ENCODE measurements around the gene PTRHD1. TPM values are rescaled to one million over a fixed set of nuclear protein-coding genes. Genes with fewer than 3 reads are reported as not detected.
"Not testable (repeated sequence)": the region's sequence is repeated elsewhere in the genome, so short reads cannot be mapped to it uniquely, and the experiment has no call there.

PTRHD1 gene
- total and polyA plus RNA-seq, 2 donors (not counting 1 experiment from before 2014, with no cell fraction given) = 26.3 to 29.9 TPM

DNA sequence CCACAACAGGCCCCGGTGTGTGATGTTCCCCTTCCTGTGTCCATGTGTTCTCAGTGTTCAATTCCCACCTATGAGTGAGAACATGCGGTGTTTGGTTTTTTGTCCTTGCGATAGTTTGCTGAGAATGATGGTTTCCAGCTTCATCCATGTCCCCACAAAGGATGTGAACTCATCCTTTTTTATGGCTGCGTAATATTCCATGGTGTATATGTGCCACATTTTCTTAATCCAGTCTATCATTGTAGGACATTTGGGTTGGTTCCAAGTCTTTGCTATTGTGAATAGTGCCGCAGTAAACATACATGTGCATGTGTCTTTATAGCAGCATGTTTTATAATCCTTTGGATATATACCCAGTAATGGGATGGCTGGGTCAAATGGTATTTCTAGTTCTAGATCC is 7.3 kb upstream of the PTRHD1 start:
- not testable (repeated sequence) for H3K9me3 ChIP-seq (ENCODE audit: control insufficient read depth, insufficient read depth, low read depth, low read length); H3K4me1 ChIP-seq (ENCODE audit: control insufficient read depth, extremely low read depth, insufficient read depth, low read length); H3K27ac ChIP-seq (ENCODE audit: insufficient read depth, low read length); H4K20me1 ChIP-seq (ENCODE audit: control insufficient read depth, extremely low read depth, insufficient read depth, low read length); H2AFZ ChIP-seq (ENCODE audit: low read length); H3K4me2 ChIP-seq (ENCODE audit: extremely low read depth, insufficient read depth, low read length); H3K9ac ChIP-seq (ENCODE audit: insufficient read depth, low read length); DNase-seq (ENCODE audit: low read depth in 2 of 2); H3K27me3 ChIP-seq (ENCODE audit: control insufficient read depth, insufficient read depth, low read length); H3K36me3 ChIP-seq (ENCODE audit: control insufficient read depth, insufficient read depth, low read length); H3K4me3 ChIP-seq (replicated peaks in 1 of 4; ENCODE audit: control extremely low read depth in 1 of 4, insufficient read depth in 1 of 4, low read depth in 3 of 4, low read length in 4 of 4)
- H3K79me2 ChIP-seq (ENCODE audit: control insufficient read depth, insufficient read depth, low read length) = peaks cover 38% of the 10 kb centered on the region

DNA sequence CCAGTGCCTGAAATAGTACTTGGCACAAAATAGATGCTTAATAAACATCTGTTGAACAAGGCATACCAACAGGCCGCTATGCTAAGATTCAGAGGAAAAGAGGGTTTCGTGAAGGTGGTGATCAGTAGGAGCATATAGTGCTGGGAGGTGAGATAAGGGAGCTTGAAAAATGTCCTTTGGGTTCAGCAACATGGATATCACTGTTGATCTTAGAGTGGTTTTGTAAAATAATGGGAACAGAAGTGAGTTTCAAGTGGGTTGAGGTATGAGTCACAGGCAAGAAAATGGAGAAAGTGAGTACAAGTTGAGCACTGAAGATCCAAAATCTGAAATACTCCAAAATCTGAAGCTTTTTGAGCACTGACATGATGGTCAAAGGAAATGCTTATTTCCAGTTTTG is 4.5 kb upstream of the PTRHD1 start:
- Histone ChIP-seq H4K20me1 (ENCODE audit: control insufficient read depth, extremely low read depth, insufficient read depth, low read length) (no peaks in the 10 kb centered on the region), H3K4me1 (ENCODE audit: control insufficient read depth, extremely low read depth, insufficient read depth, low read length) (peaks cover 2% of the 10 kb centered on the region), H3K4me3 (replicated peaks in 1 of 4; ENCODE audit: control extremely low read depth in 1 of 4, insufficient read depth in 1 of 4, low read depth in 3 of 4, low read length in 4 of 4) (no peak overlapping the region), H3K27me3 (ENCODE audit: control insufficient read depth, insufficient read depth, low read length) (no peaks in the 10 kb centered on the region), H3K9ac (ENCODE audit: insufficient read depth, low read length) (no peak overlapping the region), H3K27ac (ENCODE audit: insufficient read depth, low read length) (no peak overlapping the region), H3K36me3 (ENCODE audit: control insufficient read depth, insufficient read depth, low read length) (peaks cover 3% of the 10 kb centered on the region), H3K9me3 (ENCODE audit: control insufficient read depth, insufficient read depth, low read depth, low read length) (no peaks in the 10 kb centered on the region), H2AFZ (ENCODE audit: low read length) (no peak overlapping the region), H3K79me2 (ENCODE audit: control insufficient read depth, insufficient read depth, low read length) (peaks cover 56% of the 10 kb centered on the region), H3K4me2 (ENCODE audit: extremely low read depth, insufficient read depth, low read length) (no peak overlapping the region)
- no peak for DNase-seq (ENCODE audit: low read depth in 2 of 2)
- no peak for TF ChIP-seq EZH2 (IDR thresholded peaks at IDR 0.05; ENCODE audit: low read length, missing control alignments)
- TF ChIP-seq, protein P1, sequence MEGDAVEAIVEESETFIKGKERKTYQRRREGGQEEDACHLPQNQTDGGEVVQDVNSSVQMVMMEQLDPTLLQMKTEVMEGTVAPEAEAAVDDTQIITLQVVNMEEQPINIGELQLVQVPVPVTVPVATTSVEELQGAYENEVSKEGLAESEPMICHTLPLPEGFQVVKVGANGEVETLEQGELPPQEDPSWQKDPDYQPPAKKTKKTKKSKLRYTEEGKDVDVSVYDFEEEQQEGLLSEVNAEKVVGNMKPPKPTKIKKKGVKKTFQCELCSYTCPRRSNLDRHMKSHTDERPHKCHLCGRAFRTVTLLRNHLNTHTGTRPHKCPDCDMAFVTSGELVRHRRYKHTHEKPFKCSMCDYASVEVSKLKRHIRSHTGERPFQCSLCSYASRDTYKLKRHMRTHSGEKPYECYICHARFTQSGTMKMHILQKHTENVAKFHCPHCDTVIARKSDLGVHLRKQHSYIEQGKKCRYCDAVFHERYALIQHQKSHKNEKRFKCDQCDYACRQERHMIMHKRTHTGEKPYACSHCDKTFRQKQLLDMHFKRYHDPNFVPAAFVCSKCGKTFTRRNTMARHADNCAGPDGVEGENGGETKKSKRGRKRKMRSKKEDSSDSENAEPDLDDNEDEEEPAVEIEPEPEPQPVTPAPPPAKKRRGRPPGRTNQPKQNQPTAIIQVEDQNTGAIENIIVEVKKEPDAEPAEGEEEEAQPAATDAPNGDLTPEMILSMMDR (conservative IDR thresholded peaks at IDR 0.05 in 1 of 2, IDR thresholded peaks at IDR 0.05 in 1 of 2; ENCODE audit: low read depth in 1 of 2, low read length in 2 of 2) = no peak

DNA sequence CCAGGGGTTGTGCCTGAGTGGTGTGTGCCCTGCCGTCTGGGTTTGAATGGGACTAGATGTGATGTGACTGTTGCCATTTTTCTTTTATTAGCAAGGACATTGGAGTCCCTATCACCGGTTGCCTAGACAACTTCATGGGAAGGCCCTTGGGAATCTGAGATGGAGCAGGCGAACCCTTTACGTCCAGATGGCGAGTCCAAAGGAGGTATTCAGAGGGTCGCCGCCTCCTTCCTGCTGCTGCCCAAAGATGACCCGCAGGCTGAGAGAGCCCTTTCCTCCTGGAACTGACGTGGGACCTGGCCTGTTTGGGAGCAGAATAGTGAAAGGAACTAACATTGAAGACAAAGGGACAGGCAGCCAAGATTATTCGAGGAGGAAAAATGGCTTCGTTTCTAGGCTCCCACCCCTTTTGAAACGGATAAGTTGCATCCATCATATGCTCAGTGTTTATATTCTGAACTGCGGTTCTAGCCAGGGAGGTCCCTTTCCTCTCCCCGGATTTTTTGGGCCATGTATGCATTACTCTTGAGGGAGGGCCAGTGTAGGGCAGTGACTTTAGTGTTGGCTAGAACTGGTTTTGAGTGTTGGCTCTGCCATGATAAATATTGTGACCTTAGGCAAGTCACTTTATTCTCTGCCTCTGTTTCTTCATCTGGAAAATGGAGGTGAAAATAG is 707 bp upstream of the PTRHD1 start:
- peak; percentile 38 to 59 for DNase-seq (ENCODE audit: low read depth in 2 of 2)

More for the DNA sequence above, 707 bp upstream of the PTRHD1 start:
- Histone ChIP-seq H4K20me1 (ENCODE audit: control insufficient read depth, extremely low read depth, insufficient read depth, low read length) (no peaks in the 10 kb centered on the region), H3K36me3 (ENCODE audit: control insufficient read depth, insufficient read depth, low read length) (no peaks in the 10 kb centered on the region), H3K4me2 (ENCODE audit: extremely low read depth, insufficient read depth, low read length) (peak overlapping the region; percentile 73), H3K4me1 (ENCODE audit: control insufficient read depth, extremely low read depth, insufficient read depth, low read length) (peaks cover 2% of the 10 kb centered on the region), H3K27ac (ENCODE audit: insufficient read depth, low read length) (peak overlapping the region; percentile 100), H3K27me3 (ENCODE audit: control insufficient read depth, insufficient read depth, low read length) (no peaks in the 10 kb centered on the region), H3K79me2 (ENCODE audit: control insufficient read depth, insufficient read depth, low read length) (peaks cover 48% of the 10 kb centered on the region), H3K9ac (ENCODE audit: insufficient read depth, low read length) (peak overlapping the region; percentile 100), H3K9me3 (ENCODE audit: control insufficient read depth, insufficient read depth, low read depth, low read length) (no peaks in the 10 kb centered on the region), H2AFZ (ENCODE audit: low read length) (peak overlapping the region; percentile 0), H3K4me3 (replicated peaks in 1 of 4; ENCODE audit: control extremely low read depth in 1 of 4, insufficient read depth in 1 of 4, low read depth in 3 of 4, low read length in 4 of 4) (peak overlapping the region; percentile 78 to 95 (median 86))
- TF ChIP-seq, protein P1 (conservative IDR thresholded peaks at IDR 0.05 in 1 of 2, IDR thresholded peaks at IDR 0.05 in 1 of 2; ENCODE audit: low read depth in 1 of 2, low read length in 2 of 2) = no peak
- no peak for TF ChIP-seq EZH2 (IDR thresholded peaks at IDR 0.05; ENCODE audit: low read length, missing control alignments)
